HG03139 (cell line): Measurements from ENCODE around the gene TRIM28.
"Not testable (repeated sequence)": the region's sequence is repeated elsewhere in the genome, so short reads cannot be mapped to it uniquely, and the experiment has no call there.

Experiments
- ATAC-seq: cut with Tn5 transposase; IDR thresholded peaks from one replicate; pipeline ENCODE4 v1.9.1; 2021; ENCODE audit not compliant: unreplicated experiment

TRIM28 gene

DNA sequence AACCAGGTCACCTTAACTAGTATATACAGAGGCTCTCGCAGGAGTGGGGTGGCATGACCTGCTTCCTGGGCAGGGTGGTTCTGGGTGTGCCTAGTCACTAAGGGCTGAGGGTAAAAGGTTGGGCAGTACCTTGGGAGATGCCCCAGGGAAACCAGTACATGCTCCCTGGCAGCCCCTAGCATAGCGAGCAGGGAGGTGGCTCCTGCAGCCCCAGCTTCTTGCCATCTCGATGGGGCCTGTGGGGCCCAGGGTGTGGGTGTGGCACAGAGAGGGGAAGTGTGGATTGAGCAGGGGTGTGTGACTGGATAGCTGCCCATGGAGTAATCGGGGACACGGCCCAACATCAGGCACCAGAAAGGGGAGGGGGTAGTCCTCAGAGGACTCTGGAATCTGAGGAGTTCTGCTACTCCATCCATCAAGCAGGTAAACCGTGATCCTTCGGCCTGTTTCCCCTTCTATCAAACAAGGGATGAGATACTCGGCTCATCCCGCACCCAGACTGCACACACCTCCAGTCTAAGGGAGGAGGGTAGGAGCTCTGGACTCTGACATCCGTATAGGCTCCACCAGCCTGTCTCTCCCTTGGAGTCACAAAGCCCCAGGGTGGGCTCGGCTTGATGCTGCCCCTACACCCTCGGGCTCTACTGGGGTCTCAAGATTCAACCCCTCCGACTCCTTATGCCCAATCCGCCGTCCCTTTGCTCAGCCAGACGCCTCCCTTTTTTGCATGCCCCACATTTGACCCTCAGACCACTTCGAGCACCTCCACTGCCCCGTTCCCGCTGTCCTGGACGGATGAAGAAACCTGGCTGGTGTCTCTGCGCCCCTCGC is 25.4 kb upstream of the TRIM28 start:
- ATAC-seq = no peak

- peak; percentile 12 for ATAC-seq
These were observed 24.8 kb upstream of the TRIM28 start for GRCh38 chr19:58519087-58519354.

- peak; percentile 62 for ATAC-seq
These were observed 24.3 kb upstream of the TRIM28 start, which contains the start of gene ZBTB45 for GRCh38 chr19:58519355-58520256. Gene ZBTB45, minus strand, starts transcription at chr19:58519810. Its CDS starts 2,137 bp downstream, at chr19:58517673.

DNA sequence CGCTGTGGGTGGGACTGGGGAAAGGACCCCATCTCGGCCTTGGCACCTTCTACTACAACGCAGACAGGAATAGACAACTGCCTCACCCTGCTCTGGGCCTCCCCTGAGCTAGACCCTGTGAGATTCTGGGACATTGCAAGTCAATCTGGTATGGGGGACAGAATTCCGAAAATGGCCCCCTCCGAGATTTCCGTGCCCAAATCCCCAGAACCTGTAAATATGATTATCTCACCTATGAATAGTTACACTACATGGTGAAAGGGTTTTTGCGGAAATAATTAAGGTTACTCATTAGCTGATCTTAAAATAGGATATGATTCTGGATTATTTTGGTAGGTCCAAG is 23.6 kb upstream of the TRIM28 start:
- ATAC-seq = no peak

DNA sequence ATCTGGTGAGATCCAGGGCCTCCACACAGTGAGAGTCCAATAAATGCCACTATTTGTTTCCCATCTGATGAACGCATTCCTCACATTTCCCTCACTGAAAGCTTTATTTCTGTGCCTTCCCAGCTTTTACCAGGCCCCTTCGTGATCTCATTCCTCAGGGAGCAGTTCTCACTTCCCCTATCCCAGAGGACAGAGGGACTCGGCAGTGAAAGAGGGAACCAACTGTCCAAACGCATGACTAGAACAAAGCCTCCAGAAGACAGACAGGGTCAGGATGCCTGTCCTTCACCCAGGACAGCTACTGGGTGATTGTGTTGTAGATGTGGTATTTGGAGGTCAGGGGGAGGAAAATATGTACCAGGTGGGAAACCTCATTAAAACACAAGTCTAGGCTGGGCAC is 22.2 kb upstream of the TRIM28 start:
- no peak for ATAC-seq

DNA sequence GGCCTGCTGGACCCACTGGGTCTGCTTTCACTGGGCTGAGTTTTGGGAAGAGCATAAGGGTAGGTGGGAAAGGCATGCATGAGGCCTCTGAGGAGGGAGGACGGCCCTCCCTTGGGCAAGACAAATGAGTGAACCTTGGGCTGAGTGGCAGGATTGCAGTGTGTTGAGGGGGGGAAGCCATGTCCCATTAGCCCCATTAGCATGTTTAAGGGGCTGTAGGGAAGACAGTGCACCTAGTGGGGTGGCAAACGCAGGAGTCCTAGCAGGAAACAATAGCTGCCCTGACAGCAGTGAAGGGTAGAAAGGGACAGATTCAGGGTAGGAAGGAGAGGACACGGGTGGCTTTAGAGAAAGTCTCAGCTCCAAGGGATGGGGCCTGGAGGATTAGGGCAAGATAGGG is 21.2 kb upstream of the TRIM28 start:
- no peak for ATAC-seq

DNA sequence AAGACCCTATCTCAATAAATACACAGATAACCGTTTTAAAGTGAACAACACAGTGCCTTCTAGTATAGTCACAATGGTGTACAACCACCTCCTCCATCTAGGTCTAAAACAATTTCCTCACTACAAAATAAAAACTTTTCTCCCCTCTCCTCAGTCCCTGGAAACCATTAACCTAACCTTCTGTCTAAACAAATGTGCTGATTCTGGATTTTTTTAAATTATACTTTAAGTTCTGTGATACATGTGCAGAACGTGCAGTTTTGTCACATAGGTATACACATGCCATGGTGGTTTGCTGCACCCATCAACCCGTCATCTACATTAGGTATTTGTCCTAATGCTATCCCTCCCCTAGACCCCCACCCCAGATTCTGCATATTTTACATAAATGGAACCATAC is 14.5 kb upstream of the TRIM28 start:
- ATAC-seq = no peak

- no peak for ATAC-seq
These were observed 12.6 kb upstream of the TRIM28 start for GRCh38 chr19:58531034-58531840.

DNA sequence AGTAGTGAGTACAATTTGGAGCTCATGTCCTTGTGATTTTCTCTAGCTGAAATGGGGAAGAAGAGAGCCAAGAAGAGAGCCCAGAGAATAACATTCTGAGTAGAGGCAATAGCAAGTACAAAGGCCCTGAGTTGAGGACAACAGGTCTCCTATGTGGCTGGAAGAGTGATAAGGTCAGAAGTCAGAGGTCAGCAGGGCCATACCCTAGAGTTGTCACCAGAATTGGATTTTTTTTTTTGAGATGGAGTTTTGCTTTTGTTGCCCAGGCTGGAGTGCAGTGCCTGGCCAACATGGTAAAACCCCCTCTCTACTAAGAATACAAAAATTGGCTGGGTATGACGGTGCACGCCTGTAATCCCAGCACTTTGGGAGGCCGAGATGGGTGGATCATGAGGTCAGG is 8.0 kb upstream of the TRIM28 start:
- ATAC-seq = no peak

- no peak for ATAC-seq
These were observed 6.7 kb upstream of the TRIM28 start for GRCh38 chr19:58536852-58537798.

GRCh38 chr19:58538257-58539168 is 5.4 kb upstream of the TRIM28 start:
- ATAC-seq = no peak

DNA sequence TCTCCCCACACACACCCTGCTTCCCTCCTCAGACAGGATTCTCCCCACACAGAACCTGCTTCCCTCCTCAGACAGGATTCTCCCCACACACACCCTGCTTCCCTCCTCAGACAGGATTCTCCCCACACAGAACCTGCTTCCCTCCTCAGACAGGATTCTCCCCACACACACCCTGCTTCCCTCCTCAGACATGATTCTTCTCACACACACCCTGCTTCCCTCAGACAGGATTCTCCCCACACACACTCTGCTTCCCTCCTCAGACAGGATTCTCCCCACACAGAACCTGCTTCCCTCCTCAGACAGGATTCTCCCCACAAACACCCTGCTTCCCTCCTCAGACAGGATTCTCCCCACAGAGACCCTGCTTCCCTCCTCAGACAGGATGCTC is 4.7 kb upstream of the TRIM28 start:
- not testable (repeated sequence) for ATAC-seq

- ATAC-seq = not testable (repeated sequence)
These were observed 1.1 kb upstream of the TRIM28 start for GRCh38 chr19:58542641-58543372.

- peak; percentile 34 for ATAC-seq
These were observed 874 bp downstream of the TRIM28 start for GRCh38 chr19:58544591-58545285.

DNA sequence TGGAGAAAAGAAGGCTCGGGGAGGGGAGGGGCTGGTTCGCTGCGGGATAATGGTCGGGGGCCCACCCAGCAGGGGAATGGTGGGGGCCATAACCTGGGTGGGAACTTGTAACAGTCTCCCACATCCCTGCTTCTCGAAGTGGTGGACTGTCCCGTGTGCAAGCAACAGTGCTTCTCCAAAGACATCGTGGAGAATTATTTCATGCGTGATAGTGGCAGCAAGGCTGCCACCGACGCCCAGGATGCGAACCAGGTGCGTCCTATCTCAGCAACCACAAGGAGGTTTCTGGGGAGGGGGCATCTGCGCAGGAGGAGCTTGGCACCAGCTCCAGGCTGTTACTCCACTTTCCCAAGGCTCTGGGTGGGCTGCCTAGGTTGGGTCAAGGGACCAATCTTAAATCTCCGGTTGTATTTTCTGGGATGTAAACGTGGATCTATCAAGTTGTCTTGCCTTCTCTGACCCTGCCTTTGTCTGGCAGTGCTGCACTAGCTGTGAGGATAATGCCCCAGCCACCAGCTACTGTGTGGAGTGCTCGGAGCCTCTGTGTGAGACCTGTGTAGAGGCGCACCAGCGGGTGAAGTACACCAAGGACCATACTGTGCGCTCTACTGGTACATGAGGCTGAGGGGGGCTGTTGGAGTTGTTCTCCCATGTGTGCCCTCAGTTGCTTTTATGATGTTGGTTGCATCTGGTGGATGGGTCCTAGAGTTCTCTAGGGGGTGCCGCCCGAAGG is 1.6 kb downstream of the TRIM28 start:
- ATAC-seq = no peak

DNA sequence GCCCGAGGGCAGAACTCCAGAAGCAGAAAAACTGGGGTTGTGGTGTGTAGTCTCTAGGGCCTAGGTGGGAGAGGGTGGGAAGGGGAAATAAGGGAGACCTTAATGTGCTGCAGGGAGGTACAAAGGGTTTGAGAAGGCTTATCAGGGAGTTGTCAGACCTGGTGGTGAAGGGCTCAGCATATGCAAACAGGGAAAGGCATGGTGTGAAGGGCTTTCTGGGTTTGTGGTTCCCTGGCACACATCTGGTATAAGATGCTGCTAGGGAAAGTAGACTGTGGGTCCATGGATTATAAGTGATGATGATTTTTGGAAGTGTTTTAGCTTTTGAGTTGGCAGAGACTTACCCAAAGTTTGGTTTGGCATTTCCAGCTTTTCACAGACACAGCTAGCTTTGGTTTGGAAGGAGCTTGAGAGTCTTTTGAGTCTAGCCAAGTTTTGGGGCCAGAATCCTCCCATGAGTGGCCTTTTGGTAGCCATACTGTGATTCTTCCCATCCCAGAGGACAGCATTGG is 2.2 kb downstream of the TRIM28 start:
- no peak for ATAC-seq
